AG09309 (cell line): ENCODE results near the gene KCTD1.

ENCODE experiments used
- DNase-seq: peaks from one replicate; pipeline ENCODE4 v3.0.0-alpha.2; 2010; ENCODE audit warnings: low read depth
- H3K4me3 ChIP-seq: 2 replicates; pipeline ENCODE4 v1.5.1; 2011; ENCODE audit warnings: mild to moderate bottlenecking, low read depth, low read length, moderate library complexity; ENCODE audit not compliant: control insufficient read depth
- TF ChIP-seq, protein P1 (sequence below): IDR thresholded peaks from 2 replicates; pipeline ENCODE4 v1.5.1; 2011; ENCODE audit warnings: mild to moderate bottlenecking, low read depth, low read length, inconsistent platforms; ENCODE audit not compliant: insufficient read depth, control insufficient read depth; ENCODE audit errors: missing control alignments

The KCTD1 gene

GRCh38 chr18:26535630-26536029 is 12.7 kb downstream of the KCTD1 start:
- no peak for DNase-seq
- no peak overlapping the region for H3K4me3 ChIP-seq
- TF ChIP-seq, protein P1, sequence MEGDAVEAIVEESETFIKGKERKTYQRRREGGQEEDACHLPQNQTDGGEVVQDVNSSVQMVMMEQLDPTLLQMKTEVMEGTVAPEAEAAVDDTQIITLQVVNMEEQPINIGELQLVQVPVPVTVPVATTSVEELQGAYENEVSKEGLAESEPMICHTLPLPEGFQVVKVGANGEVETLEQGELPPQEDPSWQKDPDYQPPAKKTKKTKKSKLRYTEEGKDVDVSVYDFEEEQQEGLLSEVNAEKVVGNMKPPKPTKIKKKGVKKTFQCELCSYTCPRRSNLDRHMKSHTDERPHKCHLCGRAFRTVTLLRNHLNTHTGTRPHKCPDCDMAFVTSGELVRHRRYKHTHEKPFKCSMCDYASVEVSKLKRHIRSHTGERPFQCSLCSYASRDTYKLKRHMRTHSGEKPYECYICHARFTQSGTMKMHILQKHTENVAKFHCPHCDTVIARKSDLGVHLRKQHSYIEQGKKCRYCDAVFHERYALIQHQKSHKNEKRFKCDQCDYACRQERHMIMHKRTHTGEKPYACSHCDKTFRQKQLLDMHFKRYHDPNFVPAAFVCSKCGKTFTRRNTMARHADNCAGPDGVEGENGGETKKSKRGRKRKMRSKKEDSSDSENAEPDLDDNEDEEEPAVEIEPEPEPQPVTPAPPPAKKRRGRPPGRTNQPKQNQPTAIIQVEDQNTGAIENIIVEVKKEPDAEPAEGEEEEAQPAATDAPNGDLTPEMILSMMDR: no peak

- H3K4me3 ChIP-seq: no peak overlapping the region
- TF ChIP-seq, protein P1: no peak
- no peak for DNase-seq
Measured at GRCh38 chr18:26532367-26533340, 15.7 kb downstream of the KCTD1 start.

DNA sequence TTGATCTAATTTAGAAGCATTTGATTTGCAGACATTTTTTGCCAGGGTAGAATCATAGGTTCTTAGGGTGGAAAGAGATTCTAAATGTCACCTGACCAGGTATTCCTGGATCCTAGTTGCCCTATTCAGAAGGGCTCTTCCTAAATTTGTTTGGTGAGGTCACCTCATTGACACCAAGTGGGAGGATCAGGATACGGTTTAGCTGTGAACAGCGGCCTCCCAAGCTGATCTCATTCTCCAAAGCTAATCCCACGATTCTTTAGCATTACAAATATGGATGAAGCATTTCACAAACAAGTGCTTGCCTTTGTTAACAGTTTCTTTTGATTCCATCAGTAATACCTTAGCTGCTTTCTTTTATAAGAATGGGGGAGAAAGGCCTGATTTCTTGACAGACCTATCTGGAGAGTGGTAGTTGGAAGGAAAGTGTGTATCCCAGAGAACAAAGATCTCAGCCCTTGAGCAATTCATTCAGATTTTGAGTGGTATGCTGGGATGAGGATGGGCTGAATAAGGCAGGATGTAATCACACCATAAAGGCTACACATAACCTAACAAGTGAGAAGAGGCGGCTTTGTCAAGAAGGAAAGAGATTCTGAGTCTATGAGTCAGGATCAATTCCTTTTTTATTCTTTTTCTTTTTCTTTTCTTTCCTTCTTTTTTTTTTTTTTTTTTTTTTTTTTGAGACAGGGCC is 16.6 kb downstream of the KCTD1 start:
- H3K4me3 ChIP-seq: no peak overlapping the region
- TF ChIP-seq, protein P1: no peak
- no peak for DNase-seq

GRCh38 chr18:26526966-26527234 is 21.5 kb downstream of the KCTD1 start:
- DNase-seq: no peak
- H3K4me3 ChIP-seq: no peak overlapping the region
- TF ChIP-seq, protein P1: no peak

- no peak for DNase-seq
- TF ChIP-seq, protein P1: no peak
- no peak overlapping the region for H3K4me3 ChIP-seq
Measured at GRCh38 chr18:26526128-26526965, 22.0 kb downstream of the KCTD1 start.
